Epidermal melanocyte (primary cell): ENCODE results near the gene HS3ST3A1.
A peak's percentile ranks its signal among the peaks of the same experiment; 100 is the strongest.

Experiments used
- DNase-seq: peaks from one replicate; pipeline ENCODE4 v3.0.0; 2011; ENCODE audit warnings: low spot score; ENCODE audit not compliant: insufficient read length

Gene HS3ST3A1

DNA sequence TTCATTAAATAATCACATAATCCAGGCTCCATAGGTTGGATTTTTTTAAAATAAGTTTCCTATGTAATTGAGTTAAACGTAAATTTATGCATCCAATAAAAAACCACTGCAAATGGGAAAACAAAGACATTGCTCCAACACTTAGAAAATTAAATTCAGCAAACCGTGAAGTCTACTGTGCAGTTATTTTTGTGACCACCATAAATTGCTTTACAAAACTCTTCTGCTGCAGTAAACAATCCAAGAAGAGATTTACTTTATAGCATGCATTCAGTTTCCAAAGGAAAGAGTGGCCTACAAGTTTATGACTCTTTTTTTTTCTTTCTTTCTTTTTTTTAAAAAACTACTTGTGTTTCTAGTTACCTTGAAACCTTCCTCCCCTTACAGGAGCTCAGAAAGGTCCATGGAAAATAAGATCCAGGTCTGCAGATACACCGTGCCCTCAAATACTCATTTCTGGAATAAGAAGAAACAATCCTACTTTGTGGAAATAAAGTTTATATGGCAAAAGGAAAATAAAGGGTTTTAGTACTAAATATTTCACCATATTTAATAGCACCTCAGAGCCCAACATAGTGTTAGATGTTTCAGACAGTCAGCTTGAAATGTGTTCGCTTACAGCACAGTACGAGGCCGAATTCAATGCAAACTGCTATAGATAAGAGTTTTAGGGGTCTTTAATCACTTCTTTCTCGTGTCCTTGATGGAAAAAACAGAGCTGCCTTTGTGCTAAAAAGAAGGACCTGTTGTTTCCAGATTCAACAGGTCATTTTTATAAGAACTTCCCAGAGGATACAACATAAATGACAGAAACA is 3.2 kb downstream of the HS3ST3A1 start:
- DNase-seq, result no peak

DNA sequence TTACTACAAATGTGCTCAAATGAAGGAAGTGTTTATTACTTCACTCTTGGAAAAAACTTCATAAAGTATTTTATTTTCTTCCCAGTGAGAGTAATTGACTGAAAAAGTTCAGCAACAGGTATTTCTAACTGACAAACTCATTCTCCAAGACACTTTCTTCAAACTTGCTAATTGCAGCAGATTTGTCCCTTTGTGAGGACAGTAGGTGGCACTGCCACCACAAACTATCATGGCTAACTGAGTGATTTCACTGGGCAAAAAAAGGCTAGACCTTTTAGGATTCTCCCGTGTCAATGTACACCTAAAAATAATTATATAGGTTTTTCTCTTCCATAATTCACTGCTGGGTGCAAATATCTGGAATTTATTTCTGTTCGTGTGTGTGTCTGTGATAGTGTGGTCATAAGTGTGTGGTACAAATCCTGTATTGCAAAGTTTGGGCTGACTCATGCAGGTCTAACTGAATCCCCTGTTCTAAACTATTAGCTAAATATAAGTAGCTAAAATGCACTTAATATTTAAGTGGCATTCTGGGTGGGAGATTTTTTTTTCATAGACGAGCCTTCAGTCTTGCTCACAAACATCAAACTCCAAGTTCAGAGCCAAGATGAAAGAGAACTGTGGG is 3.9 kb downstream of the HS3ST3A1 start:
- peak; percentile 46 for DNase-seq

DNA sequence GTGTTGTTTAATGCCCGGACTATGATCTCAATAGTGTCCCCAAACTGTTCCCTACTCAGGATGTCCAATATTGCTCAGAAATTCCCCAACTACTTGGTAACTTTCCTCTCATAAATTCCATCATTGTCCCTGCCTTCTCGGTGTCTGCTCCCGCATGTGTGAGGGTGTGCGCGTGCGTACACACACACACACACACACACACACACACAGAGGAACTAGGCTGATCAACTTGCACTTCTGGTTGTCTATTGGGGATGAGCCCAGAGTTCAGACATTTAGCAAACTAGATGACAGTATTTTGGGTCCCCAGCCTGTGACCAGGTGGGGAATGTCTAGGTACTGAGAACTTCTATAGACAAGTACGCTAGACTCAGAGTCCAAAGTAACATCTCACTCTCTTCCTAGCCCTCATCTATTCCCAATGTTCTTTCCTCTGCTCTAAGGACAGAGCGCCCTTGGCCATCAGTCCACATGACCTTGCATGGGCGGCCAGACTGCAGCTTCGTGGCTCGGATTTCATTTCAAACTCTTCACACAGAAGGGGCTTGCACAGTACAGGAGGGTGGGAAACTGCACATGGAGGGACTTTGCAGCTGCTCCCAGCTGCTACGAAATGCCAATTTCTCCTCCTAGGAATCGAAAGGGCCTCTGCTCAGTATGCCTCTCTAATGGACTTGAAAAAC is 5.3 kb downstream of the HS3ST3A1 start:
- DNase-seq, result no peak

- no peak for DNase-seq
Measured at GRCh38 chr17:13595599-13595899, 6.2 kb downstream of the HS3ST3A1 start.

DNA sequence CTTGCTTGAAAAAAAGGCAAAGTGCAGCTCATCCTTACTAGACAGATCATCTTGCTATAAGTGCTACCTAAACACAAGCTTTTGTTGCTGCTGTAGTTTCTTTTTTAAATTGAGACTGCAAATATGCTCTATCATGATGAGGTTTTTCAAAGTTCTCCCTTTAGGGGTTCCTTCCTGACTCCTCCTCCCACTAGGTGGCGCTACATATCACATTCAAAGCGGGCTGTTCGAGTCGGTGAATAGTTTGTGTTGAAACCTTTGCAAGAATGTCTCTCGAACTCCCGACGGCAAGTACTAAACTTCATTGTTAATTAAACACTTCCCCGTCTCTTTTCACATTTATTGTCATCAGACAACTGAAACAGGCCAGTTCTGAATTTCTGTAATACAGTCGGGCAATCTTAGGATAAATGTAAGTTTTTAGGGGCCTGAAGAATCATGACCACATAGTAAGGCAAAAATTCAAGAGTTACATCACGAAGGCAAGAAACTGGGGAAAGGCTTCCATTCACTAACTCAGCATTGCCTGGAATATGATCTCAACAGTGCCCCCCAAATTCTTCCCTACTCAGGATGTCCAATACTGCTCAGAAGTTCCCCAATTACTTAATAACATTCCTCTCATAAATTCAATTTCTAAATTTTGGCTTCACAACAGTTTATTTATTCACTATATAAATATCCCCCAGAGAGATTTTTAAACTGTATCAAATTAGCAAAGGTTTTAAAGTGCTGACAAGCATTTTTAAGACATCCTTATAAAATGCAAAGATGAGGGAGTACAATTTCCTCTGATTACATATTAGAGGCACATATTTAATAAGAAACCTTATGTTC is 6.7 kb downstream of the HS3ST3A1 start:
- peak; percentile 76 for DNase-seq

DNA sequence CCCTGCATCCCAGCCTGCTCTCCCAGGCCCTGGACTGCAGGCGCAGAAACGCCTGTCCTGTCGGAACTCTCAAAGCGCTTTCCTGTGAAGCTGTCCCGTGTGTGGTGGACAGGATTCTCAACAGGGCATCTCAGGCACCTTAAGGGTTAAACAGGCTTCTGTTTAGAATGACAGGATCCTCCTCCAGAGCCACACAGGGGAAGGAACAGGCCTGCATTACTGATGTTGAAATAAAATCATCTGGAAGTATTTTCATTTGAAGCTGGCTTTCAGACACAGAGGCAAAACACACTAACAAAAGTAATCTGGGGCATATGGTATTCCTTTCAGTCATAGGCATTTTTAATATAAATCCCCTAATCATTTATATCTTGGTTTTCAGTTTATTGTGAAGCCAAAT is 7.4 kb downstream of the HS3ST3A1 start:
- no peak for DNase-seq

DNA sequence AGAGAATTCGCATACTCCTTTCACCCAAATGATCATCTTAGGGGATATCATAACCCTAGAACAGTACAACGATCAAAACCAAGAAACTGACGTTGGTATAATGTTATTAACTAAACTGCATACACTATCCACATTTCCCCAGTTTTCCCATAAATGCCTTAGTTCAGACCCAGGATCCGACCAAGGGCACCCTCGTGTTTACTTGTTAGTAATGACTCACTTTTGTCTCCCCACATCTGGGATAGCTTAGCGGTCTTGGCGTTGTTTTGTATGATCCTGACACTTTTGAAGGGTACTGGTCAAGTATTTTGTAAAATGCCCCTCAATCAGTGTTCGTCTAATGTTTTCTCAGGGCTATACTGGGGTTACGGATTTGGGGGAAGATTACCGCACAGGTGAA is 8.0 kb downstream of the HS3ST3A1 start:
- no peak for DNase-seq

DNA sequence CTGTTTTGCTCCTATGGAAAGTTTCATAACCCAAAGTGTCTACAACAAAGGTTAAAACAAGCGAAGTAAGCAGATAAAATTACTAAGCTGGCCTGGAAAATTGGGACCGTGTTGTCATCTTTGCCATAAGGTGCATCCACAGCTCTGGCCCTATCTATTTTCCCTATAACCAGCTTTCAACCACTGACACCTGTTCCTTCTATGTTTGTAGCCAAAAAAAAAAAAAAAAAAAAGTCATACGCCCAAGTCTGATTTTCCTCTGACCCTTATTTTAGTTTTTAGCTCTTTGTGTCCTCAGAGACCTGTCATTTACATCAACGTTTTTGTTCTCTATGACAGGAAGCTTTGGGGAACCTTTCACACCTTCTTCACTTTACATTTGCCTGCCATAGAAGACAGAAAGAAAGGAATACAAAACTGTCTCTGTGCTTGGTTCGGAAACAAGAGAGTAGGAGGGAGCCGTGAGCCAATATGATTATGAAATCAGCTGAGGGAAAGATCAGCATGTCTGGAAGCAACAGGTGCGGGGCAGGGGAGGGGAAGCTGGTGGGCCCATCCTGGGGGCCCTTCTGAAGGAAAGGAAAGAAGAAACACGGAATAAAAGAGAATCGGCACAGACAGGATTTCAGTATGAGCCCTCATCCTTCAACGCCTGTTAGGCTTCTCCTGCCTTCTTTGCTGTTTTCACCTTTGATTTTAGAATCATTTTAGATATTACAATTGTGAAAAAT is 8.5 kb downstream of the HS3ST3A1 start:
- DNase-seq, result no peak

DNA sequence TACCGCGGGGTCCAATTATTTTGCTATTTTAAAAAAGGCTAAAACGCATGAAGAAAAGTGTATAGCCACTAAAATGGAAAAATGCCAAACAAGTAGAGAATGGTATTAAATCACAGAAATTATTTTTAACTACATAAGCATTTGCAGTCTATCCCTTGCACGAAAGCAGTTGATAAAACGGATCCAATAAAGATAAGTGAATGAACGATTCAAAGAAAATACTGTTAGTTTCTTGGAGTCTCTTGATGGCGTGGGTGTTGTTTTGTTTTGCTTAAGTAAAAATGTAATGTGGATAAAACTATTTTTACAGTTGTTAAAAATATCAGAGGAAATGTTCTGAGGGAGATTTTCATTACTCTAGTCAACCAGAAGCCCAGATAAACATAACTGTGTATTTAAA is 9.3 kb downstream of the HS3ST3A1 start:
- DNase-seq, result no peak

- DNase-seq, result no peak
Measured at GRCh38 chr17:13590441-13590840, 11.3 kb downstream of the HS3ST3A1 start.

DNA sequence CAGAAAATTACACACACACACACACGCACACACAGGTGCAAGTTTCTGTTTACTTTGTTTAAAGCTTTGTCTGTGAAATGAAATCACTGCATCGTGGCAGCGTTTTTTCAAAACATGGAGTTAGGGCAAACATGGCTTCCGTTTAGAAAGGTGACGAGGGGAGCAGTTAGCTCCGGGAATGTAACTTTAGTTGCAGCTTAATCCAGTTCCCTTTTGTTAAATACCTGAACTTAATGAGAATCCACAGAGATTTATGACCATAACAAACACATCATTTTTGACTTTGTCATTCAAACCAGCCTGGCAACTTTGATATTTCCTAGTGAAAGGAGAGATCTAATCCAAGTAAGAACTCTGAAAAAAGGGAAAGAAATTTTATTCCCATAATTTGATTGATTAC is 12.1 kb downstream of the HS3ST3A1 start:
- no peak for DNase-seq

GRCh38 chr17:13587487-13588338 is 14.0 kb downstream of the HS3ST3A1 start:
- DNase-seq, result no peak

DNA sequence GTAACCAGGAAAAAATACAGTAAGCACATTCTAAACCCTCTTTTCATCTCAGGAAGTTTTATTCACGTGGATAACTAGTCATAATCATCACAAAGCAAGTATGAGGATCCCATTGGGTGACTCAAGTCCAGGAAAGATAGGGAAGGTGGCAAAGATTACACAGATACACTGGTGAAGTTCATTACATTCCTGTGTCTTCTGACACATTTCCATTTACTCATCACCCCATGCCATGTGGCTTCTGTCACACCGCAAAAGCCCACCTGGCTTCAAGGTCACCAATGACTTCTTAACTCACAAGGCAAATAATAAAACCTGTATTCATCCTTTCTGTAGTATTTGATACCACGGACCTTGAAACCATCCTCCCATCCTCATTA is 17.0 kb downstream of the HS3ST3A1 start:
- no peak for DNase-seq

GRCh38 chr17:13583996-13584700 is 17.6 kb downstream of the HS3ST3A1 start:
- no peak for DNase-seq

DNA sequence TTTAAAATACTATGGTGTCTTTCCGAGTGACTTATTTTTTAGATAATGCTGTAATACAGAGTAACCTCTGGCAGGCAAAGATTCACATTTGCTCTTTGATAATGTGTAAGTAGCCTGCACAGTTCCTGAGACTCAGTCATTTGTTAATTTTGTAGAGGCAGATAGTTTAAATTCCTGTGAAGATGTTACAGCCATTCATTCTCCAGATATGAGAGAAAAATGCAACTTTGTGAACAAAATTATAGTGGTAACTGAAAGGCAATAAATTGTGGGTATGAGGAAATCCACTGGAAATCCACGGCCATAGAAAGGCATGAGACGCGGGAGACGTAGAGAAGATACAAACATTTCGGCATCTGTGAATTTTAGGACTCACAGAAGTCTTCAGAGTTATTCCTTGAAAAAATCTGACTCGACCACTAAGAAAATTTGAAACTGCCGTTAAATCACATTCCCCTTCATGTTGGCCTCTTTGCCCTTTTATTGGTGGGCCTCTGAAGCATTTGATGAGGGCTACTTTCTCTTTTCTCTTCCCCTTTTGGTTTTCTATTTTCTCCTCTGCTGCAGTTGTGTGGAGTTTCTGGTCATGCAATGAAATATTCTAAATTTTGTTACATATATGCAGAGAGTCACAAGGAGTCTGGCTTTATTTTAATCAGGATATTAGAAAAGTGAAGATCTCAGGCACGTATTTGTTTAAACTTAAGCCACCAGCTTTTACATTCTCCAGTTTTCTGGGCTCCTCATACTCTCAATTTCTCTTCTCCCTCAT is 18.8 kb downstream of the HS3ST3A1 start:
- no peak for DNase-seq

GRCh38 chr17:13581925-13582324 is 19.8 kb downstream of the HS3ST3A1 start:
- DNase-seq, result no peak

DNA sequence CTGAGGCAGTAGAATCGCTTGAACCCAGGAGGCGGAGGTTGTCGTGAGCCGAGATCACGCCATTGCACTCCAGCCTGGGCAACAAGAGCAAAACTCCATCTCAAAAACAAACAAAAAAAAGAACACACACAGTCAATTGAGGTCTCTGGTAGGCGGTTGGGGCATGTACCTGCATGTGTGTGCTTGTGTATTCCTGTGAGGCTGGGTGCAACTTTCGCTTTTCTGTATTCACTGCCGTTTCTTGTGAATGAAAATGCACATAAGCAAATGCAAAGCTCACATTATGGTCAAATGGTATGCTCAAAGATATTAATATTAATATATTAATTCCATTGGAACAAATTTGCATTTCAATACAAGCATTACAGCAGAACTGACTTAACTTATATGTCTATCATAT is 20.9 kb downstream of the HS3ST3A1 start:
- no peak for DNase-seq

DNA sequence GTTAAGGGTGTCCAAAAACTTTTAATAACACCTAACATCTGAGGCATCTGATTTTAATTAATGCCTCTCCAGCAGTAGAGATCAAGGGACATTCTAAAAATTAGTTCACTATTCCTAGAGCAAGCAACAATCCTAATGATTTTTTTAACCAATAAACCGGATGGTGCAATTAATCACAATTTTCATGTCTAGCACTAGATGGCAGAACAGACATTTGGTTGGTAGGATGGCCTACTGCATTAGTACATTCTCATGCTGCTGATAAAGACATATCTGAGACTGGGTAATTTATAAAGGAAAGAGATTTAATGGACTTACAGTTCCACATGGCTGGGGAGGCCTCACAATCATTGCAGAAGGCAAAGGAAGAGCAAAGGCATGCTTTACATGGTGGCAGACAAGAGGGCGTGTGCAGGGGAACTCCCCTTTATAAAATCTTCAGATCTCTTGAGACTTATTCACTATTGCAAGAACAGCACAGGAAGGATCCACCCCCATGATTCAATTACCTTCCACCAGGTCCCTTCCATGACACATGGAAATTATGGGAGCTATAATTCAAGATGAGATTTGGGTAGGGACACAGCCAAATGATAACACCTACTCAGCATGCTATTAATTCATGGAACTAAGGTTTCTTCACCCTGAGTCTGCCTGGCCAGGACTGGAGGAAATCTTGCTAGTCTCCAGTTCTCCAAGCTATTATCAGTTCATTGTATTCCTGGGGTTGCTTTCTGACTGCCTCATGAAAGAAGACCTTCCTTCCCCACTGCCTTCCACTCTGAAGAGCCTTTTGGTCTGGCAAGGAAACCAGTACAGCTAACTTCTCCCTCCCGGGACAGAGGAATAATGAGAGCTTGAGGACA is 24.8 kb downstream of the HS3ST3A1 start:
- DNase-seq, result no peak
